ENCODE results near the gene PRKCB.
"Not testable (repeated sequence)": the region's sequence is repeated elsewhere in the genome, so short reads cannot be mapped to it uniquely, and the experiment has no call there.

PRKCB gene

GRCh38 chr16:24094660-24095059 lies 258.9 kb downstream of the PRKCB start:
- no peak for DNase-seq (ENCODE audit: low spot score)

GRCh38 chr16:24098896-24099295 lies 263.1 kb downstream of the PRKCB start:
- DNase-seq (ENCODE audit: low spot score) = no peak

- no peak for DNase-seq (ENCODE audit: low spot score)
These were observed 265.6 kb downstream of the PRKCB start for GRCh38 chr16:24101431-24101830.

GRCh38 chr16:24102209-24102660 lies 266.5 kb downstream of the PRKCB start:
- no peak for DNase-seq (ENCODE audit: low spot score)

- not testable (repeated sequence) for DNase-seq (ENCODE audit: low spot score)
These were observed 269.7 kb downstream of the PRKCB start for GRCh38 chr16:24105471-24105870.

GRCh38 chr16:24108090-24108489 lies 272.3 kb downstream of the PRKCB start:
- not testable (repeated sequence) for DNase-seq (ENCODE audit: low spot score)

- DNase-seq (ENCODE audit: low spot score) = no peak
These were observed 276.0 kb downstream of the PRKCB start for GRCh38 chr16:24111724-24112302.

GRCh38 chr16:24113115-24113745 lies 277.4 kb downstream of the PRKCB start:
- no peak for DNase-seq (ENCODE audit: low spot score)

GRCh38 chr16:24114876-24115275 lies 279.1 kb downstream of the PRKCB start:
- no peak for DNase-seq (ENCODE audit: low spot score)

GRCh38 chr16:24116046-24116776 lies 280.4 kb downstream of the PRKCB start:
- no peak for DNase-seq (ENCODE audit: low spot score)

GRCh38 chr16:24116989-24117388 lies 281.2 kb downstream of the PRKCB start:
- DNase-seq (ENCODE audit: low spot score) = no peak

GRCh38 chr16:24117680-24118079 lies 281.9 kb downstream of the PRKCB start:
- DNase-seq (ENCODE audit: low spot score) = no peak

GRCh38 chr16:24118126-24118821 lies 282.5 kb downstream of the PRKCB start:
- DNase-seq (ENCODE audit: low spot score) = no peak

GRCh38 chr16:24119807-24120206 lies 284.0 kb downstream of the PRKCB start:
- DNase-seq (ENCODE audit: low spot score) = no peak

- DNase-seq (ENCODE audit: low spot score) = no peak
These were observed 287.5 kb downstream of the PRKCB start for GRCh38 chr16:24123275-24123674.

GRCh38 chr16:24124291-24124690 lies 288.5 kb downstream of the PRKCB start:
- DNase-seq (ENCODE audit: low spot score) = no peak

- DNase-seq (ENCODE audit: low spot score) = no peak
These were observed 289.4 kb downstream of the PRKCB start for GRCh38 chr16:24125214-24125613.

- no peak for DNase-seq (ENCODE audit: low spot score)
These were observed 293.7 kb downstream of the PRKCB start for GRCh38 chr16:24129412-24129918.

GRCh38 chr16:24130494-24131085 lies 294.8 kb downstream of the PRKCB start:
- no peak for DNase-seq (ENCODE audit: low spot score)

GRCh38 chr16:24131294-24131693 lies 295.5 kb downstream of the PRKCB start:
- no peak for DNase-seq (ENCODE audit: low spot score)

GRCh38 chr16:24132048-24132796 lies 296.4 kb downstream of the PRKCB start:
- DNase-seq (ENCODE audit: low spot score) = no peak

Data from LoVo (cell line).